CD14-positive monocyte (primary cell): ENCODE measurements around the gene NRN1. TPM values are rescaled to one million over a fixed set of nuclear protein-coding genes. Genes with fewer than 3 reads are reported as not detected.

Source experiments
- DNase-seq, 3 donors: peaks; one replicate each; pipeline ENCODE4 v3.0.0-alpha.2; 2011 to 2022
- H2AFZ ChIP-seq: 2 replicates; pipeline ENCODE4 v1.6.0; 2012; ENCODE audit warnings: mild to moderate bottlenecking, low read depth, low read length, inconsistent platforms; ENCODE audit not compliant: insufficient read depth, poor library complexity, severe bottlenecking
- H3K27ac ChIP-seq, 2 donors: 1 replicate in 1 of 2; 2 replicates in 1 of 2; pipeline ENCODE4 v1.5.1; 2012 to 2013; ENCODE audit warnings: low read length in 2 of 2, control low read depth in 1 of 2, inconsistent platforms in 1 of 2, low read depth in 1 of 2, mild to moderate bottlenecking in 1 of 2
- H3K27me3 ChIP-seq, 2 donors: one replicate each; pipeline versions ENCODE4 v1.6.0 to v1.6.1; 2011 to 2013; ENCODE audit warnings: low read length in 2 of 2; ENCODE audit not compliant: control insufficient read depth in 2 of 2, insufficient read depth in 2 of 2
- H3K36me3 ChIP-seq, 2 donors: replicated peaks in 1 of 2; 1 replicate in 1 of 2; 2 replicates in 1 of 2; pipeline versions ENCODE4 v1.5.1 to v1.6.1; 2012 to 2013; ENCODE audit warnings: low read length in 2 of 2, control low read depth in 1 of 2, inconsistent platforms in 1 of 2, mild to moderate bottlenecking in 1 of 2; ENCODE audit not compliant: insufficient read depth in 2 of 2, control insufficient read depth in 1 of 2
- H3K4me1 ChIP-seq, 2 donors: 1 replicate in 1 of 2; 2 replicates in 1 of 2; pipeline versions ENCODE4 v1.5.1 to v1.6.1; 2012 to 2013; ENCODE audit warnings: low read length in 2 of 2, control low read depth in 1 of 2, inconsistent platforms in 1 of 2, mild to moderate bottlenecking in 1 of 2, moderate library complexity in 1 of 2; ENCODE audit not compliant: insufficient read depth in 2 of 2, control insufficient read depth in 1 of 2
- H3K4me2 ChIP-seq: replicated peaks from 2 replicates; pipeline ENCODE3; 2012; ENCODE audit warnings: low read length, moderate library complexity, mild to moderate bottlenecking; ENCODE audit not compliant: poor library complexity, severe bottlenecking; ENCODE audit errors: extremely low read depth
- H3K4me3 ChIP-seq, 3 experiments: fragments of 200-600 bp in 1 of 3; sonication (generic) in 1 of 3; replicated peaks in 1 of 3; 1 replicate in 2 of 3; 2 replicates in 1 of 3; pipeline ENCODE4 v1.5.1; 2011 to 2013; ENCODE audit warnings: low read length in 3 of 3, mild to moderate bottlenecking in 3 of 3, control low read depth in 2 of 3, low read depth in 2 of 3, inconsistent platforms in 1 of 3, moderate library complexity in 1 of 3
- H3K79me2 ChIP-seq: 2 replicates; pipeline ENCODE4 v1.6.0; 2012; ENCODE audit warnings: mild to moderate bottlenecking, control low read depth, inconsistent platforms, low read length, moderate library complexity; ENCODE audit not compliant: insufficient read depth
- H3K9ac ChIP-seq: 2 replicates; pipeline ENCODE4 v1.6.0; 2017; ENCODE audit warnings: low read length, mild to moderate bottlenecking; ENCODE audit not compliant: insufficient read depth, poor library complexity, severe bottlenecking
- H3K9me3 ChIP-seq, 2 donors: replicated peaks in 1 of 2; 1 replicate in 1 of 2; 2 replicates in 1 of 2; pipeline versions ENCODE4 v1.5.1 to v1.6.1; 2012 to 2013; ENCODE audit warnings: low read length in 2 of 2, control low read depth in 1 of 2; ENCODE audit not compliant: control insufficient read depth in 1 of 2, insufficient read depth in 1 of 2
- H4K20me1 ChIP-seq: 2 replicates; pipeline ENCODE4 v1.6.0; 2012; ENCODE audit warnings: mild to moderate bottlenecking, low read length, control low read depth, moderate library complexity; ENCODE audit not compliant: insufficient read depth
- H3K27ac Mint-ChIP-seq, 7 donors: one replicate each; pipeline ENCODE4 v1.8.0; 2020; ENCODE audit warnings: mild to moderate bottlenecking in 7 of 7, mixed read lengths in 7 of 7, moderate library complexity in 6 of 7, inconsistent platforms in 2 of 7
- H3K27me3 Mint-ChIP-seq, 3 donors: one replicate each; pipeline ENCODE4 v1.8.0; 2021 to 2022; ENCODE audit warnings: low read depth in 3 of 3, mild to moderate bottlenecking in 3 of 3, mixed read lengths in 3 of 3, moderate library complexity in 3 of 3, inconsistent platforms in 1 of 3
- H3K36me3 Mint-ChIP-seq, 2 donors: one replicate each; pipeline ENCODE4 v1.8.0; 2020; ENCODE audit warnings: mixed read lengths in 2 of 2, inconsistent platforms in 1 of 2, mild to moderate bottlenecking in 1 of 2
- H3K4me1 Mint-ChIP-seq: one replicate; pipeline ENCODE4 v1.8.0; 2020; ENCODE audit warnings: mild to moderate bottlenecking, mixed read lengths
- H3K4me3 Mint-ChIP-seq, 2 donors: one replicate each; pipeline ENCODE4 v1.8.0; 2020; ENCODE audit warnings: mild to moderate bottlenecking in 2 of 2, mixed read lengths in 2 of 2, moderate library complexity in 1 of 2
- H3K9me3 Mint-ChIP-seq, 7 donors: one replicate each; pipeline ENCODE4 v1.8.0; 2020 to 2022; ENCODE audit warnings: mixed read lengths in 7 of 7, mild to moderate bottlenecking in 6 of 7, moderate library complexity in 6 of 7, inconsistent platforms in 2 of 7
- WGBS: methylation state at CpG from one replicate; pipeline ENCODE4 v1.1.5; 2013; ENCODE audit warnings: missing lambda C conversion rate; ENCODE audit not compliant: insufficient coverage; 5-methylcytosine and 5-hydroxymethylcytosine counted together
- intact Hi-C, 2 donors: fragments of 100-400 bp; cut with micrococcal nuclease; formaldehyde crosslinking; loops; one replicate each; pipeline versions ENCODE4 v1.15.0 to v1.15.1; 2023
- polyA plus RNA-seq, 3 donors: library from polyadenylated mRNA; depleted of rRNA in 1 of 3; unstranded in 2 of 3; stranded (reverse) in 1 of 3; fragments of 300-500 nt in 2 of 3; fragments of >200 nt in 1 of 3; fragmentation: Illumina TruSeq in 2 of 3; gene quantifications; 1 replicate in 2 of 3; 2 replicates in 1 of 3; pipeline ENCODE4 v1.2.3, GENCODE V29; 2012 to 2021
- TF ChIP-seq, protein P1 (sequence below): fragments of 200-600 bp; IDR thresholded peaks from one replicate; pipeline ENCODE4 v1.8.0; 2022; ENCODE audit warnings: antibody characterized with exemption, mild to moderate bottlenecking

Gene NRN1
- polyA plus RNA-seq, 3 donors = 0.08 TPM; not detected in 2

DNA sequence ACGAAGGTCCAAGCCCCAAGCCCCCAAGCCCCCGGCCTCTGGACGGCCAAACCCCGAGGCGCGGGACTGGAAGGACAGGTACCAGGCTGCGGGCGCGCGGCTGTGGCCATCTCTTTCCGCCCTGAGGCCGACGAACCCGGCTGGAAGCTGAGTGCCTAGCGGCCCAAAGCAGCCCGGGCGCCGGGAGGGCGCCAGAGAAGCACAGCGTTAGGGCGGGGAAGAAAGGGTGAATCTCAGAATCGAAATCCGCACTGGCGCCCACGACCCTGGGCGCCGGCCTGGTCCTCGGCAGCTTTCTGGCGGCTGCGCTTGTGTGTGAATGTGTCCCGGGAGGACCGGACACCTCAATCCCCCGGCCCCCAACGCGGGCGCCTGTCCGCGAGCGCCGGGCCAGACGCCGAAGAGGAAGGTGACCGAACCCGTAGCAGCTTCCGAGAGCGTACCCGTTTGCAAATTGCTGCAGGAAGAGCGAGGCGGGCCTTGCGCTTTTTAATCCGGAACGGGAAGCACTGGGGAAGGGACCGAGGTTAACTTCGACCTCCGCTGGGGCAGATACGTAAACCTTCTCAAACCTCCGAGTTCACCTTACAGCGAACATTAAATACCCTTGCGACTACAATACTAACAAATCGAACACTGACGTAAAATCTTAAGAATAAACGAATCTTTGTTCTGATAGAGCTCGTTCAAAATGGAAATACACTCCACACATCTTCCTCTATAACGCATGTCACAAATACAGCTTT, 2.9 kb downstream of the NRN1 start:
- H3K27me3 ChIP-seq = peaks cover 93 to 99% of the 10 kb centered on the region in 2 donors
- under 1% methylated on average over 62 of the region's 64 CpGs for WGBS
- peak; percentile 58 to 73 (median 64) for DNase-seq
- H3K4me3 ChIP-seq = peak overlapping the region; percentile 26 to 78 (median 56)
- Mint-ChIP-seq H3K36me3 (peaks cover 25 to 45% of the 10 kb centered on the region in 2 donors), H3K27ac (no peak overlapping the region), H3K4me1 (peaks cover 85% of the 10 kb centered on the region), H3K27me3 (peaks cover 96 to 100% (median 96%) of the 10 kb centered on the region in 3 donors), H3K9me3 (peaks cover 18 to 82% (median 65%) of the 10 kb centered on the region in 7 donors), H3K4me3 (peak overlapping the region; percentile 82 to 97)
- intact Hi-C loops = loop anchor here in 1 of 2 donors (10.0 kb wide), 1 partner anchor 1229 kb away; the partner anchor contains the start of gene CDYL
- H3K36me3 ChIP-seq = no peaks in the 10 kb centered on the region
- H4K20me1 ChIP-seq = no peaks in the 10 kb centered on the region
- peaks cover 67 to 79% of the 10 kb centered on the region in 2 donors for H3K4me1 ChIP-seq
- H3K27ac ChIP-seq = no peak overlapping the region
- H3K9ac ChIP-seq = peak overlapping the region; percentile 38
- H3K79me2 ChIP-seq = no peaks in the 10 kb centered on the region
- H3K4me2 ChIP-seq = peak overlapping the region; percentile 69
- peaks cover 42 to 76% of the 10 kb centered on the region in 2 donors for H3K9me3 ChIP-seq
- TF ChIP-seq, protein P1, sequence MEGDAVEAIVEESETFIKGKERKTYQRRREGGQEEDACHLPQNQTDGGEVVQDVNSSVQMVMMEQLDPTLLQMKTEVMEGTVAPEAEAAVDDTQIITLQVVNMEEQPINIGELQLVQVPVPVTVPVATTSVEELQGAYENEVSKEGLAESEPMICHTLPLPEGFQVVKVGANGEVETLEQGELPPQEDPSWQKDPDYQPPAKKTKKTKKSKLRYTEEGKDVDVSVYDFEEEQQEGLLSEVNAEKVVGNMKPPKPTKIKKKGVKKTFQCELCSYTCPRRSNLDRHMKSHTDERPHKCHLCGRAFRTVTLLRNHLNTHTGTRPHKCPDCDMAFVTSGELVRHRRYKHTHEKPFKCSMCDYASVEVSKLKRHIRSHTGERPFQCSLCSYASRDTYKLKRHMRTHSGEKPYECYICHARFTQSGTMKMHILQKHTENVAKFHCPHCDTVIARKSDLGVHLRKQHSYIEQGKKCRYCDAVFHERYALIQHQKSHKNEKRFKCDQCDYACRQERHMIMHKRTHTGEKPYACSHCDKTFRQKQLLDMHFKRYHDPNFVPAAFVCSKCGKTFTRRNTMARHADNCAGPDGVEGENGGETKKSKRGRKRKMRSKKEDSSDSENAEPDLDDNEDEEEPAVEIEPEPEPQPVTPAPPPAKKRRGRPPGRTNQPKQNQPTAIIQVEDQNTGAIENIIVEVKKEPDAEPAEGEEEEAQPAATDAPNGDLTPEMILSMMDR = no peak
- peak overlapping the region; percentile 76 for H2AFZ ChIP-seq

DNA sequence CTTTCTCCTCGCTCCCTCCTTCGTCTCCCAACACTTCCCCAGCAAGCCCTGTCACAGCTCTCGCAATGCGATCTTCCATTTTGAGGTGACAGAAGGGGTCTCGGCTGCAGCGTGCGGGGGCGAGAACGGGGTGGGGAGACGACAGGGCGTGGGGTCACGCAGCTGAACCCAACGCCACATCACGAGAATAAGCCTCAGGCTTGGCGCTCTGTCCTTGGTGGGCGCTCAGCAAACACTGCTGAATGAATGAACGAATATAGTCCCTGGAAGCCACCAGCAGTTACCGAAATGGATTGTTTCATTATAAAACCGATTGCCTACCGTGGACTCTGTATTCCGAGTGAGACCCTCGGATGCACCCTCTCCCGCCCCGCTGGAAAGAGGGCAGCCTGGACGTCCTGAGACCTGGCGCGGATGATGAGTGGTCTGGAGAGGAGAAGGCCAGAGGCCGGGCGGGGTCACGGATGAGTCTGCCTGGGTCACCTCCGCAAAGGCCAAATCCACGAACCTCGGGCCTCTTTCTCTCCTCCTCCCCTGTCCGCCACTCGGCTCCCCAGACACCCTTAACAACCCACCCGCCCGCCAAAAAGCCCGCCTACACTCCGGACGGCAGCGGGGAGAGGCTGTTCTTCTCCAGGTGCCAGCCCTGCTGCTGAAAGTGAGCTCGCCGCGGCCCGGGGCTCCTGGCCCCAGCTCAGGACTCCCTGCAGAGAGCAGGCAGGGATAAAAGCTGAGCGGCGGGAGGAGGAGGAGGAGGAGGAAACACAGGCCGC, 3.7 kb downstream of the NRN1 start:
- no peaks in the 10 kb centered on the region for H3K36me3 ChIP-seq
- DNase-seq = no peak
- H3K27me3 ChIP-seq = peaks cover 96 to 99% of the 10 kb centered on the region in 2 donors
- Mint-ChIP-seq H3K36me3 (peaks cover 25 to 44% of the 10 kb centered on the region in 2 donors), H3K4me3 (peak overlapping the region; percentile 82 to 97), H3K27me3 (peaks cover 98 to 100% (median 98%) of the 10 kb centered on the region in 3 donors), H3K9me3 (peaks cover 18 to 84% (median 67%) of the 10 kb centered on the region in 7 donors), H3K27ac (no peak overlapping the region), H3K4me1 (peaks cover 87% of the 10 kb centered on the region)
- peak overlapping the region; percentile 26 to 78 (median 56) for H3K4me3 ChIP-seq
- H4K20me1 ChIP-seq = no peaks in the 10 kb centered on the region
- peak overlapping the region; percentile 76 for H2AFZ ChIP-seq
- TF ChIP-seq, protein P1 = no peak
- H3K4me2 ChIP-seq = peak overlapping the region; percentile 69
- no peaks in the 10 kb centered on the region for H3K79me2 ChIP-seq
- intact Hi-C loops = loop anchor here in 1 of 2 donors (10.0 kb wide), 1 partner anchor 1228 kb away; the partner anchor contains the start of gene CDYL
- WGBS = 3% methylated on average over 41 of the region's 48 CpGs
- peaks cover 42 to 78% of the 10 kb centered on the region in 2 donors for H3K9me3 ChIP-seq
- peak overlapping the region; percentile 38 for H3K9ac ChIP-seq
- peaks cover 67 to 79% of the 10 kb centered on the region in 2 donors for H3K4me1 ChIP-seq
- H3K27ac ChIP-seq = no peak overlapping the region
